Measurements from ENCODE around the gene MUL1. TPM values are rescaled to one million over a fixed set of nuclear protein-coding genes. Genes with fewer than 3 reads are reported as not detected.
"Not testable (repeated sequence)": the region's sequence is repeated elsewhere in the genome, so short reads cannot be mapped to it uniquely, and the experiment has no call there.

The MUL1 gene
- total and polyA plus RNA-seq, 12 donors = 3.7 to 48.0 (median 32.8) TPM

- Histone ChIP-seq H3K4me1 (replicated peaks in 1 of 2) (peaks cover 0 to 3% of the 10 kb centered on the region in 2 donors), H3K4me3 (no peak overlapping the region), H3K9me3 (replicated peaks in 1 of 3) (no peaks in the 10 kb centered on the region), H3K27ac (no peak overlapping the region), H3K27me3 (no peaks in the 10 kb centered on the region), H3K36me3 (replicated peaks in 1 of 2) (peaks cover 0 to 49% of the 10 kb centered on the region in 2 donors)
- DNase-seq = no peak
- TF ChIP-seq POLR2A (IDR thresholded peaks at IDR 0.05) = no peak
- TF ChIP-seq, protein P1, sequence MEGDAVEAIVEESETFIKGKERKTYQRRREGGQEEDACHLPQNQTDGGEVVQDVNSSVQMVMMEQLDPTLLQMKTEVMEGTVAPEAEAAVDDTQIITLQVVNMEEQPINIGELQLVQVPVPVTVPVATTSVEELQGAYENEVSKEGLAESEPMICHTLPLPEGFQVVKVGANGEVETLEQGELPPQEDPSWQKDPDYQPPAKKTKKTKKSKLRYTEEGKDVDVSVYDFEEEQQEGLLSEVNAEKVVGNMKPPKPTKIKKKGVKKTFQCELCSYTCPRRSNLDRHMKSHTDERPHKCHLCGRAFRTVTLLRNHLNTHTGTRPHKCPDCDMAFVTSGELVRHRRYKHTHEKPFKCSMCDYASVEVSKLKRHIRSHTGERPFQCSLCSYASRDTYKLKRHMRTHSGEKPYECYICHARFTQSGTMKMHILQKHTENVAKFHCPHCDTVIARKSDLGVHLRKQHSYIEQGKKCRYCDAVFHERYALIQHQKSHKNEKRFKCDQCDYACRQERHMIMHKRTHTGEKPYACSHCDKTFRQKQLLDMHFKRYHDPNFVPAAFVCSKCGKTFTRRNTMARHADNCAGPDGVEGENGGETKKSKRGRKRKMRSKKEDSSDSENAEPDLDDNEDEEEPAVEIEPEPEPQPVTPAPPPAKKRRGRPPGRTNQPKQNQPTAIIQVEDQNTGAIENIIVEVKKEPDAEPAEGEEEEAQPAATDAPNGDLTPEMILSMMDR (IDR thresholded peaks at IDR 0.05) = no peak
- 86 to 92% (median 91%) methylated on average over 10 to 14 of the region's 14 CpGs for WGBS, 4 donors
- intact Hi-C loops (cut with DNase I) = loop anchor here (5.0 to 10.0 kb wide), 2 partner anchors 137 to 585 kb away; no protein-coding TSS in a partner anchor
These were observed 8.2 kb downstream of the MUL1 start for GRCh38 chr1:20499718-20500117.

DNA sequence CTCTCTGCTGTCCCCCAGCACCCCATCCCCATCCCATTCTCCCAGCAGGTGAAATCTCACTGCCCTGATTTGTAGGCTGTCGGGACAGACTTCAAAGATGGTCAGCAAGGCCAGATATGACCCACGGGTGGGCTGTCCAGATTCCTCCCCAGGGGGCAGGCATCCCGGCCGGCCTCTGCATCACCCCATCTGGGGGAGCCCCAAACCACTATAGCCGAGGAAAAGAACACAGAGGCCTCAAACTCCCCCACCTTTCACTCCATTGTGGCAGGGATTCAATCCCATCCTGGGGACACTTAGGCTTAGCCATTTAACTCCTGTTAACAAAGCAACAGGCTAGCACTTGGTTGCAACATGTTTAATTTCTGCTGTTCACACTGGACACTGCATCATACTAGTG lies 8.8 kb downstream of the MUL1 start:
- 73 to 100% (median 84%) methylated on average over 1 to 5 of the region's 5 CpGs for WGBS, 4 donors
- intact Hi-C loops (cut with DNase I) = loop anchor here (5.0 to 10.0 kb wide), 2 partner anchors 137 to 584 kb away; no protein-coding TSS in a partner anchor
- H3K4me1 ChIP-seq (replicated peaks in 1 of 2) = peaks cover 0 to 5% of the 10 kb centered on the region in 2 donors
- no peaks in the 10 kb centered on the region for H3K9me3 ChIP-seq (replicated peaks in 1 of 3)
- peak in 1 of 7 donors; percentile 11 for DNase-seq
- H3K36me3 ChIP-seq (replicated peaks in 1 of 2) = peaks cover 0 to 49% of the 10 kb centered on the region in 2 donors
- TF ChIP-seq, protein P1 (IDR thresholded peaks at IDR 0.05) = no peak
- no peak for TF ChIP-seq POLR2A (IDR thresholded peaks at IDR 0.05)
- no peak overlapping the region for H3K27ac ChIP-seq
- H3K4me3 ChIP-seq = no peak overlapping the region
- no peaks in the 10 kb centered on the region for H3K27me3 ChIP-seq

GRCh38 chr1:20498116-20498515 lies 9.8 kb downstream of the MUL1 start:
- H3K4me1 ChIP-seq (replicated peaks in 1 of 2) = peaks cover 0 to 12% of the 10 kb centered on the region in 2 donors
- H3K36me3 ChIP-seq (replicated peaks in 1 of 2) = peaks cover 0 to 49% of the 10 kb centered on the region in 2 donors
- no peaks in the 10 kb centered on the region for H3K9me3 ChIP-seq (replicated peaks in 1 of 3)
- 85 to 90% (median 89%) methylated on average over 7 of the region's 7 CpGs for WGBS, 4 donors
- TF ChIP-seq POLR2A (IDR thresholded peaks at IDR 0.05) = no peak
- TF ChIP-seq, protein P1 (IDR thresholded peaks at IDR 0.05) = no peak
- intact Hi-C loops (cut with DNase I) = loop anchor here (5.0 to 10.0 kb wide), 2 partner anchors 136 to 583 kb away; no protein-coding TSS in a partner anchor
- peak in 1 of 7 donors; percentile 15 for DNase-seq
- H3K27me3 ChIP-seq = no peaks in the 10 kb centered on the region
- H3K27ac ChIP-seq = no peak overlapping the region
- no peak overlapping the region for H3K4me3 ChIP-seq

- Histone ChIP-seq H3K27me3 (no peaks in the 10 kb centered on the region), H3K4me1 (replicated peaks in 1 of 2) (peaks cover 0 to 12% of the 10 kb centered on the region in 2 donors), H3K36me3 (replicated peaks in 1 of 2) (peaks cover 0 to 43% of the 10 kb centered on the region in 2 donors), H3K27ac (no peak overlapping the region), H3K9me3 (replicated peaks in 1 of 3) (no peaks in the 10 kb centered on the region), H3K4me3 (no peak overlapping the region)
- WGBS, 4 donors = 68 to 72% (median 70%) methylated on average over 6 of the region's 6 CpGs
- intact Hi-C loops (cut with DNase I) = loop anchor here (5.0 to 10.0 kb wide), 2 partner anchors 135 to 583 kb away; no protein-coding TSS in a partner anchor
- no peak for DNase-seq
- TF ChIP-seq POLR2A (IDR thresholded peaks at IDR 0.05) = no peak
- TF ChIP-seq, protein P1 (IDR thresholded peaks at IDR 0.05) = no peak
These were observed 10.4 kb downstream of the MUL1 start for GRCh38 chr1:20497506-20497905.

- intact Hi-C loops (cut with DNase I) = loop anchor here (5.0 to 10.0 kb wide), 2 partner anchors 135 to 582 kb away; no protein-coding TSS in a partner anchor
- 89 to 92% (median 89%) methylated on average over 12 of the region's 12 CpGs for WGBS, 4 donors
- not testable (repeated sequence) for H3K4me3 ChIP-seq; H3K27ac ChIP-seq; H3K27me3 ChIP-seq; H3K9me3 ChIP-seq (replicated peaks in 1 of 3)
- peak in 1 of 7 donors; percentile 10 for DNase-seq
- H3K4me1 ChIP-seq (replicated peaks in 1 of 2) = peaks cover 0 to 12% of the 10 kb centered on the region in 2 donors
- peaks cover 0 to 36% of the 10 kb centered on the region in 2 donors for H3K36me3 ChIP-seq (replicated peaks in 1 of 2)
These were observed 11.1 kb downstream of the MUL1 start for GRCh38 chr1:20496725-20497383.

Measured in adrenal gland (tissue), 12 donors.